B cell (primary cell): ENCODE measurements around the gene TMEM176A.

Experiments
- CTCF ChIP-seq: fragments of 200-600 bp; IDR thresholded peaks from one replicate; pipeline ENCODE4 v1.8.0; 2022; ENCODE audit warnings: antibody characterized with exemption, mild to moderate bottlenecking
- EZH2 ChIP-seq: IDR thresholded peaks from 2 replicates; pipeline ENCODE4 v1.6.1; 2012; ENCODE audit warnings: borderline replicate concordance, low read depth, mild to moderate bottlenecking, moderate library complexity, low read length; ENCODE audit not compliant: insufficient read depth, poor library complexity, severe bottlenecking

- no peak for TF ChIP-seq CTCF
- no peak for TF ChIP-seq EZH2
These were observed 19.6 kb downstream of the TMEM176A start for GRCh38 chr7:150820148-150820547.
